Stimulated activated CD4-positive, alpha-beta T cell treated with anti-CD3 and anti-CD28 coated beads, Interleukin-1b, Interleukin-23, amount 100 ng/mL, for 48 hours (primary cell): ENCODE results near the gene VPS37C.

Experiments
- DNase-seq: peaks from one replicate; pipeline ENCODE4 v3.0.0-alpha.2; 2020

The VPS37C gene

GRCh38 chr11:61152816-61153592, 8.2 kb downstream of the VPS37C start:
- DNase-seq = no peak

- DNase-seq = no peak
Observed at GRCh38 chr11:61151545-61152252, 9.5 kb downstream of the VPS37C start.

GRCh38 chr11:61150706-61151544, 10.3 kb downstream of the VPS37C start:
- no peak for DNase-seq

- no peak for DNase-seq
Observed at GRCh38 chr11:61149624-61150615, 11.3 kb downstream of the VPS37C start.

GRCh38 chr11:61147791-61148620, 13.2 kb downstream of the VPS37C start:
- no peak for DNase-seq

- DNase-seq = no peak
Observed at GRCh38 chr11:61147271-61147670, 14.0 kb downstream of the VPS37C start.

- no peak for DNase-seq
Observed at GRCh38 chr11:61146416-61146815, 14.8 kb downstream of the VPS37C start.

GRCh38 chr11:61145228-61146005, 15.8 kb downstream of the VPS37C start:
- DNase-seq = no peak

- DNase-seq = no peak
Observed at GRCh38 chr11:61144511-61145179, 16.6 kb downstream of the VPS37C start.

GRCh38 chr11:61142424-61142823, 18.8 kb downstream of the VPS37C start:
- no peak for DNase-seq

- no peak for DNase-seq
Observed at GRCh38 chr11:61141601-61142028, 19.6 kb downstream of the VPS37C start.

- DNase-seq = no peak
Observed at GRCh38 chr11:61140416-61140815, 20.8 kb downstream of the VPS37C start.

GRCh38 chr11:61139387-61139786, 21.8 kb downstream of the VPS37C start:
- no peak for DNase-seq

GRCh38 chr11:61138935-61139334, 22.3 kb downstream of the VPS37C start:
- DNase-seq = no peak

- DNase-seq = no peak
Observed at GRCh38 chr11:61134801-61135257, 26.4 kb downstream of the VPS37C start.

- DNase-seq = no peak
Observed at GRCh38 chr11:61133956-61134662, 27.1 kb downstream of the VPS37C start.

- no peak for DNase-seq
Observed at GRCh38 chr11:61133145-61133544, 28.1 kb downstream of the VPS37C start.

- no peak for DNase-seq
Observed at GRCh38 chr11:61132646-61133045, 28.6 kb downstream of the VPS37C start.

GRCh38 chr11:61131998-61132555, 29.1 kb downstream of the VPS37C start:
- no peak for DNase-seq
